SK-N-SH treated with all-trans-retinoic acid at 6 μM for 48 hours (cell line): Measurements from ENCODE around the gene CHRNA10.

Experiments
- ATAC-seq: fragments of 200-7000 bp; cut with Tn5 transposase; 3 replicates; pipeline ENCODE4 v1.9.1; 2020; ENCODE audit warnings: mild to moderate bottlenecking, moderate library complexity
- ARNTL ChIP-seq: fragments of 450-650 bp; formaldehyde crosslinking; IDR thresholded peaks from 2 replicates; pipeline ENCODE4 v1.5.0; 2020; ENCODE audit warnings: low read depth, mild to moderate bottlenecking, moderate library complexity, borderline replicate concordance
- CREB5 ChIP-seq: fragments of 250-450 bp; sonication (Bioruptor Pico); IDR thresholded peaks from 2 replicates; pipeline ENCODE4 v1.5.1; 2020; ENCODE audit warnings: low read depth, mild to moderate bottlenecking, moderate library complexity
- CSDC2 ChIP-seq: fragments of 250-450 bp; sonication (Bioruptor Pico); IDR thresholded peaks from 2 replicates; pipeline ENCODE4 v1.5.0; 2020; ENCODE audit warnings: mild to moderate bottlenecking, moderate library complexity
- CSRNP3 ChIP-seq: fragments of 250-450 bp; sonication (Bioruptor Pico); IDR thresholded peaks from 2 replicates; pipeline ENCODE4 v1.5.1; 2021; ENCODE audit warnings: mild to moderate bottlenecking, moderate library complexity
- ISL1 ChIP-seq: fragments of 250-450 bp; sonication (Bioruptor Pico); IDR thresholded peaks from 2 replicates; pipeline ENCODE4 v2.1.2; 2022; ENCODE audit warnings: mild to moderate bottlenecking, moderate library complexity
- PATZ1 ChIP-seq: fragments of 250-450 bp; sonication (Bioruptor Pico); IDR thresholded peaks from 2 replicates; pipeline ENCODE4 v1.8.0; 2020; ENCODE audit warnings: mild to moderate bottlenecking, moderate library complexity, borderline replicate concordance
- POU6F1 ChIP-seq: fragments of 250-450 bp; sonication (Bioruptor Pico); IDR thresholded peaks from 2 replicates; pipeline ENCODE4 v1.8.0; 2021; ENCODE audit warnings: low read depth, mild to moderate bottlenecking, moderate library complexity, borderline replicate concordance
- PPARA ChIP-seq: fragments of 250-450 bp; sonication (Bioruptor Pico); IDR thresholded peaks from 2 replicates; pipeline ENCODE4 v1.5.0; 2020; ENCODE audit warnings: mild to moderate bottlenecking, borderline replicate concordance
- RARB ChIP-seq: fragments of 250-450 bp; sonication (Bioruptor Pico); IDR thresholded peaks from 2 replicates; pipeline ENCODE4 v1.8.0; 2021; ENCODE audit warnings: mild to moderate bottlenecking, moderate library complexity
- SNAI2 ChIP-seq: fragments of 250-450 bp; sonication (Bioruptor Pico); IDR thresholded peaks from 2 replicates; pipeline ENCODE4 v1.5.0; 2020; ENCODE audit warnings: mild to moderate bottlenecking, moderate library complexity
- ZC3H10 ChIP-seq: fragments of 250-450 bp; sonication (Bioruptor Pico); IDR thresholded peaks from 2 replicates; pipeline ENCODE4 v1.5.1; 2021; ENCODE audit warnings: mild to moderate bottlenecking, moderate library complexity
- ZFP3 ChIP-seq: fragments of 250-450 bp; sonication (Bioruptor Pico); IDR thresholded peaks from 2 replicates; pipeline ENCODE4 v1.5.0; 2020; ENCODE audit warnings: mild to moderate bottlenecking, moderate library complexity
- ZFP30 ChIP-seq: fragments of 450-650 bp; formaldehyde crosslinking; IDR thresholded peaks from 2 replicates; pipeline ENCODE4 v1.5.0; 2022; ENCODE audit warnings: mild to moderate bottlenecking, moderate library complexity
- ZNF70 ChIP-seq: fragments of 450-650 bp; formaldehyde crosslinking; IDR thresholded peaks from 2 replicates; pipeline ENCODE4 v1.5.0; 2020; ENCODE audit warnings: mild to moderate bottlenecking, moderate library complexity
- ZNF8 ChIP-seq: fragments of 450-650 bp; formaldehyde crosslinking; IDR thresholded peaks from 2 replicates; pipeline ENCODE4 v1.5.0; 2020; ENCODE audit warnings: mild to moderate bottlenecking, moderate library complexity

CHRNA10 gene

GRCh38 chr11:3631331-3631730, 39.9 kb downstream of the CHRNA10 start (continued):
- TF ChIP-seq PATZ1 (CRISPR knock-in tag): no peak
- TF ChIP-seq CSDC2 (CRISPR knock-in tag): no peak
- TF ChIP-seq CSRNP3: no peak
- no peak for TF ChIP-seq ISL1 (CRISPR knock-in tag)

- ATAC-seq: peak; percentile 27; the same call in 2 of the 3 replicates
Measured at GRCh38 chr11:3627291-3627690, 43.9 kb downstream of the CHRNA10 start.

More at GRCh38 chr11:3627291-3627690, 43.9 kb downstream of the CHRNA10 start:
- TF ChIP-seq CREB5 (CRISPR knock-in tag): no peak
- TF ChIP-seq ZNF8 (CRISPR knock-in tag): no peak
- no peak for TF ChIP-seq ZNF70 (CRISPR knock-in tag)
- TF ChIP-seq ZFP30 (CRISPR knock-in tag): no peak
- TF ChIP-seq ZFP3 (CRISPR knock-in tag): no peak
- no peak for TF ChIP-seq POU6F1 (CRISPR knock-in tag)
- no peak for TF ChIP-seq RARB (CRISPR knock-in tag)
- TF ChIP-seq CSRNP3: no peak
- TF ChIP-seq ISL1 (CRISPR knock-in tag): no peak
- no peak for TF ChIP-seq ZC3H10
- no peak for TF ChIP-seq ARNTL
- TF ChIP-seq SNAI2 (CRISPR knock-in tag): no peak
- no peak for TF ChIP-seq PATZ1 (CRISPR knock-in tag)
- TF ChIP-seq PPARA (CRISPR knock-in tag): no peak
- TF ChIP-seq, all 23 proteins: peak for 0
